ENCODE data around the gene MOGAT2. TPM values are rescaled to one million over a fixed set of nuclear protein-coding genes. Genes with fewer than 3 reads are reported as not detected.

The MOGAT2 gene
- total and polyA plus RNA-seq, 2 of the 13 experiments (the other 11 are each of a cell fraction or from before 2014, with no cell fraction given): 27.2 to 27.8 TPM

DNA sequence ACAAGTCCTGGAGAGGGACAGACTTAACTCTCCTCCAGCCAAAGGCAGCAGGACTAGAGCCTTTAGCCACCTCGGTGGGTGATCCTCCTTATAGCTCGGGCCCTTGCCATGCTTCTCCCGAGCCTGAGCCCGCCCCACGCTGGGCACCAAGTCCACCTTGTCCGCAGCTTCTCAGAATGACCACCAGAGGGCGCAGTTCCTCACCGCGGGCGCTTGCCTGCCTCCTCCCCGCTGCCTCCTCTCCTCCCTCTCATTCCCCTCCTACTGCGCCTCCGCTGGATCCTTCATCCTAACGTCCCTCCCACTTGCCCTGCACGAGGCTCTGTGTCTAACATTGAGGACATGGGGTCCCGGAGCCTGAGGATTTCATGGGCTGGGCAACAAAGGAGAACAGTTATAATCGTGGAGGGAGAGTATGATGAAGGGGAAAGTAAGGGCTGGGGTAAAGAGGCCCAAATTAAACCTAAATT, 11.3 kb upstream of the MOGAT2 start (continued):
- TF ChIP-seq, protein P1, sequence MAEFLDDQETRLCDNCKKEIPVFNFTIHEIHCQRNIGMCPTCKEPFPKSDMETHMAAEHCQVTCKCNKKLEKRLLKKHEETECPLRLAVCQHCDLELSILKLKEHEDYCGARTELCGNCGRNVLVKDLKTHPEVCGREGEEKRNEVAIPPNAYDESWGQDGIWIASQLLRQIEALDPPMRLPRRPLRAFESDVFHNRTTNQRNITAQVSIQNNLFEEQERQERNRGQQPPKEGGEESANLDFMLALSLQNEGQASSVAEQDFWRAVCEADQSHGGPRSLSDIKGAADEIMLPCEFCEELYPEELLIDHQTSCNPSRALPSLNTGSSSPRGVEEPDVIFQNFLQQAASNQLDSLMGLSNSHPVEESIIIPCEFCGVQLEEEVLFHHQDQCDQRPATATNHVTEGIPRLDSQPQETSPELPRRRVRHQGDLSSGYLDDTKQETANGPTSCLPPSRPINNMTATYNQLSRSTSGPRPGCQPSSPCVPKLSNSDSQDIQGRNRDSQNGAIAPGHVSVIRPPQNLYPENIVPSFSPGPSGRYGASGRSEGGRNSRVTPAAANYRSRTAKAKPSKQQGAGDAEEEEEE (CRISPR knock-in tag; IDR thresholded peaks at IDR 0.05; ENCODE audit: borderline replicate concordance): no peak
- TF ChIP-seq ZNF207 (IDR thresholded peaks at IDR 0.05; ENCODE audit: borderline replicate concordance) (no peak), ZNF34 (CRISPR knock-in tag; IDR thresholded peaks at IDR 0.05; ENCODE audit: borderline replicate concordance) (no peak), ZNF331 (CRISPR knock-in tag; IDR thresholded peaks at IDR 0.05) (no peak), ZFX (CRISPR knock-in tag; IDR thresholded peaks at IDR 0.05; ENCODE audit: low read depth) (peak; percentile 38; the same call in 1 of the 2 replicates), ZZZ3 (CRISPR knock-in tag; IDR thresholded peaks at IDR 0.05; ENCODE audit: borderline replicate concordance) (no peak), CHCHD3 (CRISPR knock-in tag; IDR thresholded peaks at IDR 0.05) (no peak), ZNF598 (CRISPR knock-in tag; IDR thresholded peaks at IDR 0.05; ENCODE audit: borderline replicate concordance) (no peak), LCORL (IDR thresholded peaks at IDR 0.05) (no peak), LCORL (CRISPR knock-in tag; IDR thresholded peaks at IDR 0.05) (peak; percentile 69; the same call in 1 of the 2 replicates)
- TF ChIP-seq, protein P2, sequence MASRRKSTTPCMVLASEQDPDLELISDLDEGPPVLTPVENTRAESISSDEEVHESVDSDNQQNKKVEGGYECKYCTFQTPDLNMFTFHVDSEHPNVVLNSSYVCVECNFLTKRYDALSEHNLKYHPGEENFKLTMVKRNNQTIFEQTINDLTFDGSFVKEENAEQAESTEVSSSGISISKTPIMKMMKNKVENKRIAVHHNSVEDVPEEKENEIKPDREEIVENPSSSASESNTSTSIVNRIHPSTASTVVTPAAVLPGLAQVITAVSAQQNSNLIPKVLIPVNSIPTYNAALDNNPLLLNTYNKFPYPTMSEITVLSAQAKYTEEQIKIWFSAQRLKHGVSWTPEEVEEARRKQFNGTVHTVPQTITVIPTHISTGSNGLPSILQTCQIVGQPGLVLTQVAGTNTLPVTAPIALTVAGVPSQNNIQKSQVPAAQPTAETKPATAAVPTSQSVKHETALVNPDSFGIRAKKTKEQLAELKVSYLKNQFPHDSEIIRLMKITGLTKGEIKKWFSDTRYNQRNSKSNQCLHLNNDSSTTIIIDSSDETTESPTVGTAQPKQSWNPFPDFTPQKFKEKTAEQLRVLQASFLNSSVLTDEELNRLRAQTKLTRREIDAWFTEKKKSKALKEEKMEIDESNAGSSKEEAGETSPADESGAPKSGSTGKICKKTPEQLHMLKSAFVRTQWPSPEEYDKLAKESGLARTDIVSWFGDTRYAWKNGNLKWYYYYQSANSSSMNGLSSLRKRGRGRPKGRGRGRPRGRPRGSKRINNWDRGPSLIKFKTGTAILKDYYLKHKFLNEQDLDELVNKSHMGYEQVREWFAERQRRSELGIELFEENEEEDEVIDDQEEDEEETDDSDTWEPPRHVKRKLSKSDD (CRISPR knock-in tag; IDR thresholded peaks at IDR 0.05; ENCODE audit: low read depth): no peak
- TF ChIP-seq, protein P3, sequence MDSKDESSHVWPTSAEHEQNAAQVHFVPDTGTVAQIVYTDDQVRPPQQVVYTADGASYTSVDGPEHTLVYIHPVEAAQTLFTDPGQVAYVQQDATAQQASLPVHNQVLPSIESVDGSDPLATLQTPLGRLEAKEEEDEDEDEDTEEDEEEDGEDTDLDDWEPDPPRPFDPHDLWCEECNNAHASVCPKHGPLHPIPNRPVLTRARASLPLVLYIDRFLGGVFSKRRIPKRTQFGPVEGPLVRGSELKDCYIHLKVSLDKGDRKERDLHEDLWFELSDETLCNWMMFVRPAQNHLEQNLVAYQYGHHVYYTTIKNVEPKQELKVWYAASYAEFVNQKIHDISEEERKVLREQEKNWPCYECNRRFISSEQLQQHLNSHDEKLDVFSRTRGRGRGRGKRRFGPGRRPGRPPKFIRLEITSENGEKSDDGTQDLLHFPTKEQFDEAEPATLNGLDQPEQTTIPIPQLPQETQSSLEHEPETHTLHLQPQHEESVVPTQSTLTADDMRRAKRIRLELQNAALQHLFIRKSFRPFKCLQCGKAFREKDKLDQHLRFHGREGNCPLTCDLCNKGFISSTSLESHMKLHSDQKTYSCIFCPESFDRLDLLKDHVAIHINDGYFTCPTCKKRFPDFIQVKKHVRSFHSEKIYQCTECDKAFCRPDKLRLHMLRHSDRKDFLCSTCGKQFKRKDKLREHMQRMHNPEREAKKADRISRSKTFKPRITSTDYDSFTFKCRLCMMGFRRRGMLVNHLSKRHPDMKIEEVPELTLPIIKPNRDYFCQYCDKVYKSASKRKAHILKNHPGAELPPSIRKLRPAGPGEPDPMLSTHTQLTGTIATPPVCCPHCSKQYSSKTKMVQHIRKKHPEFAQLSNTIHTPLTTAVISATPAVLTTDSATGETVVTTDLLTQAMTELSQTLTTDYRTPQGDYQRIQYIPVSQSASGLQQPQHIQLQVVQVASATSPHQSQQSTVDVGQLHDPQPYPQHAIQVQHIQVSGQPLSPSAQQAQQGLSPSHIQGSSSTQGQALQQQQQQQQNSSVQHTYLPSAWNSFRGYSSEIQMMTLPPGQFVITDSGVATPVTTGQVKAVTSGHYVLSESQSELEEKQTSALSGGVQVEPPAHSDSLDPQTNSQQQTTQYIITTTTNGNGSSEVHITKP (CRISPR knock-in tag; IDR thresholded peaks at IDR 0.05; ENCODE audit: low read depth): peak; percentile 95
- TF ChIP-seq, protein P4, sequence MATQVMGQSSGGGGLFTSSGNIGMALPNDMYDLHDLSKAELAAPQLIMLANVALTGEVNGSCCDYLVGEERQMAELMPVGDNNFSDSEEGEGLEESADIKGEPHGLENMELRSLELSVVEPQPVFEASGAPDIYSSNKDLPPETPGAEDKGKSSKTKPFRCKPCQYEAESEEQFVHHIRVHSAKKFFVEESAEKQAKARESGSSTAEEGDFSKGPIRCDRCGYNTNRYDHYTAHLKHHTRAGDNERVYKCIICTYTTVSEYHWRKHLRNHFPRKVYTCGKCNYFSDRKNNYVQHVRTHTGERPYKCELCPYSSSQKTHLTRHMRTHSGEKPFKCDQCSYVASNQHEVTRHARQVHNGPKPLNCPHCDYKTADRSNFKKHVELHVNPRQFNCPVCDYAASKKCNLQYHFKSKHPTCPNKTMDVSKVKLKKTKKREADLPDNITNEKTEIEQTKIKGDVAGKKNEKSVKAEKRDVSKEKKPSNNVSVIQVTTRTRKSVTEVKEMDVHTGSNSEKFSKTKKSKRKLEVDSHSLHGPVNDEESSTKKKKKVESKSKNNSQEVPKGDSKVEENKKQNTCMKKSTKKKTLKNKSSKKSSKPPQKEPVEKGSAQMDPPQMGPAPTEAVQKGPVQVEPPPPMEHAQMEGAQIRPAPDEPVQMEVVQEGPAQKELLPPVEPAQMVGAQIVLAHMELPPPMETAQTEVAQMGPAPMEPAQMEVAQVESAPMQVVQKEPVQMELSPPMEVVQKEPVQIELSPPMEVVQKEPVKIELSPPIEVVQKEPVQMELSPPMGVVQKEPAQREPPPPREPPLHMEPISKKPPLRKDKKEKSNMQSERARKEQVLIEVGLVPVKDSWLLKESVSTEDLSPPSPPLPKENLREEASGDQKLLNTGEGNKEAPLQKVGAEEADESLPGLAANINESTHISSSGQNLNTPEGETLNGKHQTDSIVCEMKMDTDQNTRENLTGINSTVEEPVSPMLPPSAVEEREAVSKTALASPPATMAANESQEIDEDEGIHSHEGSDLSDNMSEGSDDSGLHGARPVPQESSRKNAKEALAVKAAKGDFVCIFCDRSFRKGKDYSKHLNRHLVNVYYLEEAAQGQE (IDR thresholded peaks at IDR 0.05; ENCODE audit: borderline replicate concordance in 1 of 2, low read depth in 1 of 2, low read length in 2 of 2): no peak
- TF ChIP-seq, protein P5, sequence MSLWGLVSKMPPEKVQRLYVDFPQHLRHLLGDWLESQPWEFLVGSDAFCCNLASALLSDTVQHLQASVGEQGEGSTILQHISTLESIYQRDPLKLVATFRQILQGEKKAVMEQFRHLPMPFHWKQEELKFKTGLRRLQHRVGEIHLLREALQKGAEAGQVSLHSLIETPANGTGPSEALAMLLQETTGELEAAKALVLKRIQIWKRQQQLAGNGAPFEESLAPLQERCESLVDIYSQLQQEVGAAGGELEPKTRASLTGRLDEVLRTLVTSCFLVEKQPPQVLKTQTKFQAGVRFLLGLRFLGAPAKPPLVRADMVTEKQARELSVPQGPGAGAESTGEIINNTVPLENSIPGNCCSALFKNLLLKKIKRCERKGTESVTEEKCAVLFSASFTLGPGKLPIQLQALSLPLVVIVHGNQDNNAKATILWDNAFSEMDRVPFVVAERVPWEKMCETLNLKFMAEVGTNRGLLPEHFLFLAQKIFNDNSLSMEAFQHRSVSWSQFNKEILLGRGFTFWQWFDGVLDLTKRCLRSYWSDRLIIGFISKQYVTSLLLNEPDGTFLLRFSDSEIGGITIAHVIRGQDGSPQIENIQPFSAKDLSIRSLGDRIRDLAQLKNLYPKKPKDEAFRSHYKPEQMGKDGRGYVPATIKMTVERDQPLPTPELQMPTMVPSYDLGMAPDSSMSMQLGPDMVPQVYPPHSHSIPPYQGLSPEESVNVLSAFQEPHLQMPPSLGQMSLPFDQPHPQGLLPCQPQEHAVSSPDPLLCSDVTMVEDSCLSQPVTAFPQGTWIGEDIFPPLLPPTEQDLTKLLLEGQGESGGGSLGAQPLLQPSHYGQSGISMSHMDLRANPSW (CRISPR knock-in tag; IDR thresholded peaks at IDR 0.05; ENCODE audit: borderline replicate concordance): no peak
